ENCODE results near the gene ERMARD.

Gene ERMARD

DNA sequence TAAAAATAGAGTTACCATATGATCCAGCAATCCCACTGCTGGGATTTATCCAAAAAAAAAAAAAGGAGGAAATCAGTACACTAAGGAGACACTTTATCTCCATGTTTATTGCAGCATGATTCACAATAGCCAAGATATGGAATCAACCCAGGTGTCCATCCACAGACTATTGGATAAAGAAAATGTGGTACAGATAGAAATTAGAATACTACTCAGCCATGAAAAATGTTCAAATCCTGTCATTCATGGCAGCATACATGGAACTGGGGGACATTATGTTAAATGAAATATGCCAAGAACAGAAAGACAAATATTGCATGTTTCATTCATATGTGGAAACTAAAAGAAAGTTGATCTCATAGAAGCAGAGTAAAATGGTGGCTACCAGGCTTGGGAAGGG lies 75.3 kb downstream of the ERMARD start:
- no peak for DNase-seq

DNA sequence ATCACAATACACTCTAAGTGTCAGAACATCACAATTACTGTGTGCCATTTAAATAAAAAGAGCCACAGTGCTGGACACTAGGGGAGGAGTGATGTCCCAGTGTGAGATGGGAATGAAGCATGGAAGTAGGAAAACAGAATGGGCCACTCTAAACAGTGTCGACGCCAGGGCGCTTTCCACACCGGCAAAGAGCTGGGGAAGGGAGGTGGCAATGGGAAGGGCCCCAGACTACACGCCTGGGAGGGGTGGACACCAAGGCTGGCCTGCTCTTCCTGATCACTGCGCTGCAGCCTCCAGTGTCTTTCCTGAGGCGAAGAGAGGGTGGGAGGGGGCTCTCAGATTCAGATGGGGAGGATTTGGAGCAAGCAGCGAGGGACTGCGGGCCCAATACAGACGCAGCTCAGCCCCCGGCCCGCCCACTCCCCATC lies 75.9 kb downstream of the ERMARD start:
- no peak for DNase-seq

DNA sequence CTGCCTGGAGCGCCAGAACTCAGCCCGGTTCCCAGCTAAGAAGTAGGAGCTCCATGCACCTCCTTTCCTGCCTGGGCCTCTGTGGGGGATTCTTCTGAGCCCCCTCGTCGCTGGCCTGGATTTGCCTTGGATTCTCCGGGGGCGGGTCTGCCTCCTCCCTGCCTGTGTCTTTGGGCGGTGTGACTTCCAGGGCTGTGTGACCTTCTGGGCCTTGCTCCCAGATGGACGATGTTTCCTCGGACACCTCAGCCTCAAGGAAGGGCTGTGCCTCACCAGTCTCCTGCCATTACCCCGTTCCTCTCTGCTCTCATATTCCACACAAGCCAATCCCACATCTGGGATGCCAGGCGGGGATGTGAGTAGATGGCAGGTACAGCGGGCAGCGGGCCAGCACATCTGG lies 76.8 kb downstream of the ERMARD start:
- no peak for DNase-seq

DNA sequence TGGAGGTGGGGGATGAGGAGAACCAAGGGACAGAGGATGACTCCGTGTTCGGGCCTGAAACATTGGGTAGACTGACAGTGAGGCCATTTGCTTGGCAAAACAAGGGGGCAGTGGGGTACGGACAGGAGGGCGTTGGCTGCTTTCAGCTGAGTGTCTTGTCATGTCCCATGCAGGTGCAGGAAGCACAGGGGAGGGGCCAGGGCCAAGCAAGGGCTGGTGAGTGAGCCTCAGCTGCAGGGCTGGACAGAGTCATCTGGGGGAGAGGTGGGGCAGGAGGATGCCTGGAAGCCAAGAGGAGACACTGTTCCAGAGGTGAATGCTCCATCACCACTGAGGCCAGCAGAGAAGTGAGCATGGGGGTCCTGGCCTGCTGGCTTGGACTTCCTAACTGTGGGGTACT lies 78.4 kb downstream of the ERMARD start:
- DNase-seq, result no peak

DNA sequence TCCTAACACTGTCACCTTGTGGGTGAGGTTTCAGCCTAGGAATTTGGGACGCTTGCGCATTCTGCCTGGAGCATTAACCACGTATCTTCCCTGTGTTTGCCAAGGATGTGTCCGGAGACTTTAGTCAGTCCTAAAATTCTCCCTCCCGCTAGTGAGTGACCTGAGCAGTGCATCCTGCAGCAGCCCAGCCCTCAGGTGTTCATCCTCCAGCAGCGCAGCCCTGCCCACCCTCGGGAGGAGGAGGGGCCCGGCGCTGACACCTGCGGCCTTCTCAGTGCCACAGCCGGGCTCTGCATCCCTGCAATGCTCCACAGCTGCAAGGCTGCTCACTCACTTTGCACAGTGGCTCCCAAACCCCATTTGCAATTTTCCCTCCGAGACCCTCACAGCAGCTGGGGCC lies 79.5 kb downstream of the ERMARD start:
- no peak for DNase-seq
